Heart right ventricle (tissue), 16 donors: ENCODE data around the gene DLX5. TPM values are rescaled to one million over a fixed set of nuclear protein-coding genes. Genes with fewer than 3 reads are reported as not detected.

ENCODE experiments used
- ATAC-seq, 8 donors: fragments of 200-7000 bp; cut with Tn5 transposase; one replicate each; pipeline ENCODE4 v1.9.1; 2020; ENCODE audit warnings: mild to moderate bottlenecking in 8 of 8, moderate library complexity in 8 of 8, moderate number of reproducible peaks in 1 of 8
- DNase-seq, 2 donors: peaks; one replicate each; pipeline ENCODE4 v3.0.0-alpha.2; 2020
- H3K27ac ChIP-seq, 10 donors: fragments of 200-600 bp; sonication (generic) in 2 of 10; one replicate each; pipeline versions ENCODE4 v1.5.0 to v1.8.0; 2020 to 2022; ENCODE audit warnings: mild to moderate bottlenecking in 3 of 10
- H3K27me3 ChIP-seq, 7 donors: fragments of 200-600 bp; one replicate each; pipeline ENCODE4 v1.8.0; 2021 to 2022; ENCODE audit warnings: mild to moderate bottlenecking in 2 of 7
- H3K36me3 ChIP-seq, 9 donors: fragments of 200-600 bp; sonication (generic) in 1 of 9; one replicate each; pipeline versions ENCODE4 v1.5.0 to v1.8.0; 2020 to 2022; ENCODE audit warnings: mild to moderate bottlenecking in 2 of 9
- H3K4me1 ChIP-seq, 9 donors: fragments of 200-600 bp; sonication (generic) in 1 of 9; one replicate each; pipeline versions ENCODE4 v1.5.0 to v1.8.0; 2020 to 2022; ENCODE audit warnings: mild to moderate bottlenecking in 4 of 9
- H3K4me3 ChIP-seq, 10 donors: fragments of 200-600 bp; sonication (generic) in 2 of 10; one replicate each; pipeline versions ENCODE4 v1.5.0 to v1.8.0; 2020 to 2022; ENCODE audit warnings: mild to moderate bottlenecking in 7 of 10, moderate library complexity in 2 of 10
- H3K9me3 ChIP-seq, 11 donors: fragments of 200-600 bp in 10 of 11; sonication (generic) in 2 of 11; one replicate each; pipeline versions ENCODE4 v1.5.0 to v1.8.0; 2013 to 2022; ENCODE audit warnings: mild to moderate bottlenecking in 2 of 11, control low read depth in 1 of 11, moderate library complexity in 1 of 11
- CTCF ChIP-seq, 9 donors: fragments of 200-600 bp; sonication (generic) in 2 of 9; IDR thresholded peaks; one replicate each; pipeline versions ENCODE4 v1.5.0 to v1.8.0; 2021 to 2022; ENCODE audit warnings: antibody characterized with exemption in 9 of 9, mild to moderate bottlenecking in 5 of 9, moderate library complexity in 1 of 9
- WGBS, 2 donors: extraction: QIAGEN DNeasy Blood & Tissue Kit; methylation state at CpG; one replicate each; pipeline ENCODE4 v1.1.7; 2013; ENCODE audit warnings: inconsistent platforms in 1 of 2; 5-methylcytosine and 5-hydroxymethylcytosine counted together
- intact Hi-C, 10 donors: fragments of 100-400 bp; cut with DNase I; formaldehyde crosslinking; loops; one replicate each; pipeline versions ENCODE4 v1.11.1 to v1.14.2; 2022
- polyA plus RNA-seq, 2 donors: library from polyadenylated mRNA; stranded (reverse); fragments of 200-250 nt; gene quantifications; one replicate each; pipeline ENCODE4 v1.2.3, GENCODE V29; 2013
- total RNA-seq, 10 donors: library from RNA; stranded (reverse); fragmentation: NEBNext Ultra II Directional in 3 of 10; extraction: Animal tissue kit (Norgen Biotek cat#: 25700) in 3 of 10; gene quantifications; one replicate each; pipeline versions ENCODE4 v1.2.1 to v1.2.4, GENCODE V29; 2021 to 2023
- donor health status: Arrhythmogenic right ventricular cardiomyopathy.
- donor health status: ischemic (EF 13 %, LVEDD 7.1; RV severe dilation, severe dysfunction).
- donor health status: healthy with polysubstance abuse.
- donor health status: DM: no; HTN: yes; CAD: no.
- donor health status: DM: no; HTN: no; CAD: no.
- donor health status: ischemic (EF 25% LVEDD 6.9; RV normal size, moderate dysfunction).
- donor health status: ischemic (EF 25% LVEDD 5.7; RV mildly dilated, moderate dysfunction).
- donor health status: healthy.
- donor health status: DM: yes; HTN: yes; CAD: no.
- donor health status: Ischemic cardiomyopathy.
- donor health status: ischemic (EF 35%, LVEDD 5.7; RV mildly dilated, moderate dysfunction).
- donor health status: nonischemic (EF 11% LVEDD 7.7; RV severe dilation, severe dysfunction).
- donor health status: DM: yes; HTN: yes; CAD: no.
- donor health status: PGD.
- donor health status: ischemic (EF 29% LVEDD 5.4; RV normal size, mild dysfunction).
- donor health status: nonischemic (EF 23%, LVEDD 6.1; RV moderate dilation, normal function).

Gene DLX5
- total and polyA plus RNA-seq, 12 donors, result 0.09 TPM; not detected in 11

GRCh38 chr7:96991546-96992191 is 33.0 kb downstream of the DLX5 start:
- peaks cover 28 to 100% (median 100%) of the 10 kb centered on the region in 7 donors for H3K27me3 ChIP-seq
- intact Hi-C loops, result no loop called here
- TF ChIP-seq CTCF (IDR thresholded peaks at IDR 0.05), result no peak

GRCh38 chr7:96989859-96990317 is 34.7 kb downstream of the DLX5 start:
- 6 to 15% methylated on average over 8 of the region's 8 CpGs for WGBS, 2 donors
- no peak for ATAC-seq
- intact Hi-C loops, result loop anchor here in 1 of 10 donors (5.0 kb wide), 1 partner anchor 1082 kb away; no protein-coding TSS in a partner anchor
- no peak overlapping the region for H3K27ac ChIP-seq
- no peak for TF ChIP-seq CTCF (IDR thresholded peaks at IDR 0.05)
- no peak for DNase-seq
- H3K4me1 ChIP-seq, result peaks cover 0 to 12% (median 0%) of the 10 kb centered on the region in 9 donors
- no peak overlapping the region for H3K4me3 ChIP-seq
- peaks cover 21 to 100% (median 99%) of the 10 kb centered on the region in 7 donors for H3K27me3 ChIP-seq
- no peaks in the 10 kb centered on the region for H3K36me3 ChIP-seq
- peaks cover 0 to 9% (median 0%) of the 10 kb centered on the region in 11 donors for H3K9me3 ChIP-seq

More at GRCh38 chr7:96991546-96992191, 33.0 kb downstream of the DLX5 start:
- Histone ChIP-seq H3K4me3 (no peak overlapping the region), H3K4me1 (peaks cover 0 to 12% (median 0%) of the 10 kb centered on the region in 9 donors), H3K9me3 (peaks cover 0 to 9% (median 0%) of the 10 kb centered on the region in 11 donors), H3K27ac (no peak overlapping the region), H3K36me3 (no peaks in the 10 kb centered on the region)
- DNase-seq (no peak), ATAC-seq (no peak)
- WGBS, 2 donors, result 5 to 6% methylated on average over 13 of the region's 13 CpGs

- H3K27me3 ChIP-seq, result peaks cover 18 to 100% (median 98%) of the 10 kb centered on the region in 7 donors
Observed at GRCh38 chr7:96989241-96989858, 35.3 kb downstream of the DLX5 start.

More at GRCh38 chr7:96989241-96989858, 35.3 kb downstream of the DLX5 start:
- Histone ChIP-seq H3K9me3 (peaks cover 0 to 7% (median 0%) of the 10 kb centered on the region in 11 donors), H3K36me3 (no peaks in the 10 kb centered on the region), H3K4me3 (no peak overlapping the region), H3K27ac (no peak overlapping the region), H3K4me1 (peaks cover 0 to 12% (median 0%) of the 10 kb centered on the region in 9 donors)
- 6 to 9% methylated on average over 22 of the region's 22 CpGs for WGBS, 2 donors
- no peak for TF ChIP-seq CTCF (IDR thresholded peaks at IDR 0.05)
- ATAC-seq (no peak), DNase-seq (no peak)
- intact Hi-C loops, result loop anchor here in 1 of 10 donors (5.0 kb wide), 1 partner anchor 1083 kb away; no protein-coding TSS in a partner anchor
